Measurements from ENCODE around the gene RABL2A. TPM values are rescaled to one million over a fixed set of nuclear protein-coding genes. Genes with fewer than 3 reads are reported as not detected.
"Not testable (repeated sequence)": the region's sequence is repeated elsewhere in the genome, so short reads cannot be mapped to it uniquely, and the experiment has no call there.

Gene RABL2A
- polyA plus RNA-seq, 1 donor (not counting 4 experiments of a cell fraction or from before 2014, with no cell fraction given) = 6.7 TPM

GRCh38 chr2:113686537-113686936 is 59.5 kb downstream of the RABL2A start:
- dilution Hi-C loops (cut with MboI; ENCODE audit: extremely low pct_ligation_motif_present, low sequenced_read_pairs) = no loop called here
- Histone ChIP-seq H3K27me3 (ENCODE audit: control insufficient read depth, extremely low read depth, insufficient read depth, low read length) (no peaks in the 10 kb centered on the region), H3K9me3 (ENCODE audit: control insufficient read depth, low read depth, low read length) (no peaks in the 10 kb centered on the region)

GRCh38 chr2:113690871-113691270 is 63.8 kb downstream of the RABL2A start:
- DNase-seq (ENCODE audit: low read depth, low spot score); H4K20me1 ChIP-seq (ENCODE audit: control insufficient read depth, extremely low read depth, insufficient read depth, low read length); H3K4me2 ChIP-seq (ENCODE audit: control insufficient read depth, extremely low read depth, insufficient read depth, low read depth, low read length); H3K9ac ChIP-seq (ENCODE audit: control insufficient read depth, extremely low read depth, insufficient read depth, low read length); H3K4me3 ChIP-seq (ENCODE audit: control insufficient read depth in 2 of 3, extremely low read depth in 1 of 3, insufficient read depth in 2 of 3, low read depth in 1 of 3, low read length in 3 of 3); H2AFZ ChIP-seq (ENCODE audit: control insufficient read depth, low read length); FAIRE-seq; H3K9me3 ChIP-seq (ENCODE audit: control insufficient read depth, low read depth, low read length); H3K36me3 ChIP-seq (ENCODE audit: control insufficient read depth in 2 of 2, extremely low read depth in 1 of 2, insufficient read depth in 2 of 2, low read length in 2 of 2); H3K79me2 ChIP-seq (ENCODE audit: control insufficient read depth, insufficient read depth, low read length); H3K9me1 ChIP-seq (ENCODE audit: control insufficient read depth, extremely low read depth, insufficient read depth, low read length); dilution Hi-C loops (cut with MboI; ENCODE audit: extremely low pct_ligation_motif_present, low sequenced_read_pairs); H3K27me3 ChIP-seq (ENCODE audit: control insufficient read depth, extremely low read depth, insufficient read depth, low read length); H3K27ac ChIP-seq (ENCODE audit: control insufficient read depth, insufficient read depth, low read length); H3K4me1 ChIP-seq (ENCODE audit: control insufficient read depth, extremely low read depth, insufficient read depth, low read length): not testable (repeated sequence)

More at GRCh38 chr2:113686537-113686936, 59.5 kb downstream of the RABL2A start:
- no peaks in the 10 kb centered on the region for H3K4me1 ChIP-seq (ENCODE audit: control insufficient read depth, extremely low read depth, insufficient read depth, low read length)
- no peaks in the 10 kb centered on the region for H3K36me3 ChIP-seq (ENCODE audit: control insufficient read depth in 2 of 2, extremely low read depth in 1 of 2, insufficient read depth in 2 of 2, low read length in 2 of 2)
- no peak overlapping the region for H3K4me2 ChIP-seq (ENCODE audit: control insufficient read depth, extremely low read depth, insufficient read depth, low read depth, low read length)
- H3K27ac ChIP-seq (ENCODE audit: control insufficient read depth, insufficient read depth, low read length) = no peak overlapping the region
- no peaks in the 10 kb centered on the region for H3K9me1 ChIP-seq (ENCODE audit: control insufficient read depth, extremely low read depth, insufficient read depth, low read length)
- H4K20me1 ChIP-seq (ENCODE audit: control insufficient read depth, extremely low read depth, insufficient read depth, low read length) = no peaks in the 10 kb centered on the region
- no peak for FAIRE-seq
- no peak overlapping the region for H2AFZ ChIP-seq (ENCODE audit: control insufficient read depth, low read length)
- TF ChIP-seq EZH2 (IDR thresholded peaks at IDR 0.05; ENCODE audit: low read length) (no peak), CTCF (optimal IDR thresholded peaks at IDR 0.05 in 1 of 3, IDR thresholded peaks at IDR 0.05 in 1 of 3, conservative IDR thresholded peaks at IDR 0.05 in 1 of 3; ENCODE audit: extremely low read depth in 1 of 3, insufficient read depth in 2 of 3, low read length in 3 of 3) (no peak)
- no peak overlapping the region for H3K9ac ChIP-seq (ENCODE audit: control insufficient read depth, extremely low read depth, insufficient read depth, low read length)
- H3K79me2 ChIP-seq (ENCODE audit: control insufficient read depth, insufficient read depth, low read length) = no peaks in the 10 kb centered on the region
- no peak overlapping the region for H3K4me3 ChIP-seq (ENCODE audit: control insufficient read depth in 2 of 3, extremely low read depth in 1 of 3, insufficient read depth in 2 of 3, low read depth in 1 of 3, low read length in 3 of 3)
- no peak for DNase-seq (ENCODE audit: low read depth, low spot score)

Small RNAs within 50 kb of the gene (small RNA-seq; reads per million reads assigned to genes)
- 0 reads per million in 3 experiments for gene MIR1302-3 (ENCODE audit: insufficient read length in 3 of 3, low read depth in 3 of 3, low replicate concordance in 1 of 3)
- gene RNU6-744P (ENCODE audit: insufficient read length in 3 of 3, low read depth in 3 of 3, low replicate concordance in 1 of 3) = 0 reads per million in 3 experiments

Other genes starting within 250 kb of the RABL2A start
- 18.9 to 34.0 TPM (median 19.6 TPM) in 3 replicates for gene ZNG1B, start 189.6 kb upstream of the RABL2A start, polyA plus RNA-seq
- 0.05 to 0.09 TPM (median 0.08 TPM) in 3 replicates for gene FOXD4L1, start 128.6 kb upstream of the RABL2A start, polyA plus RNA-seq
- 40.6 to 86.5 TPM (median 72.4 TPM) in 3 replicates for gene SLC35F5, start 129.4 kb downstream of the RABL2A start, polyA plus RNA-seq